Measurements from ENCODE around the gene CCNL2. TPM values are rescaled to one million over a fixed set of nuclear protein-coding genes. Genes with fewer than 3 reads are reported as not detected.

Gene CCNL2
- total RNA-seq, 1 experiment from 2014 or later: 173 TPM

GRCh38 chr1:1337793-1338147 lies 61.4 kb downstream of the CCNL2 start:
- Histone ChIP-seq H2BK12ac (ENCODE audit: insufficient read length, low read depth, low read length) (no peak overlapping the region), H3K79me2 (ENCODE audit: insufficient read depth, low read length) (no peaks in the 10 kb centered on the region), H4K5ac (ENCODE audit: insufficient read length, low read depth, low read length) (no peak overlapping the region), H4K20me1 (ENCODE audit: control insufficient read depth, insufficient read depth, insufficient read length) (no peaks in the 10 kb centered on the region), H3K56ac (ENCODE audit: insufficient read length, low read depth, low read length) (no peak overlapping the region), H3K23me2 (ENCODE audit: insufficient read length, low read depth, low read length, poor library complexity, severe bottlenecking) (no peaks in the 10 kb centered on the region), H3K14ac (ENCODE audit: insufficient read depth, low read length) (no peak overlapping the region), H2BK5ac (ENCODE audit: insufficient read length, low read length) (no peak overlapping the region), H3K18ac (ENCODE audit: insufficient read length, low read depth, low read length) (no peak overlapping the region), H2BK20ac (ENCODE audit: low read depth, low read length, poor library complexity, severe bottlenecking) (no peak overlapping the region), H3K23ac (ENCODE audit: insufficient read length, low read depth, low read length) (no peak overlapping the region), H3K9me3 (ENCODE audit: control insufficient read depth, low read depth, low read length) (no peaks in the 10 kb centered on the region), H3K4me1 (ENCODE audit: insufficient read depth, low read length) (no peaks in the 10 kb centered on the region), H2AK5ac (ENCODE audit: insufficient read length, low read length) (no peak overlapping the region), H2BK120ac (ENCODE audit: low read depth, low read length, poor library complexity, severe bottlenecking) (no peak overlapping the region), H3K27me3 (ENCODE audit: insufficient read depth, low read length) (no peaks in the 10 kb centered on the region), H4K91ac (ENCODE audit: insufficient read length, low read depth, low read length) (no peak overlapping the region), H3K79me1 (ENCODE audit: insufficient read depth, low read depth, low read length, poor library complexity, severe bottlenecking) (no peaks in the 10 kb centered on the region), H3K27ac (ENCODE audit: insufficient read length, low read depth, low read length) (no peak overlapping the region), H3T11ph (ENCODE audit: low read length) (no peak overlapping the region), H3K9ac (ENCODE audit: extremely low read depth, insufficient read length, low read length) (no peak overlapping the region), H2BK15ac (ENCODE audit: low read depth, low read length) (no peak overlapping the region), H4K8ac (replicated peaks; ENCODE audit: insufficient read length, low read depth, low read length) (no peak overlapping the region), H3K4me2 (ENCODE audit: insufficient read depth, insufficient read length, low read length) (no peak overlapping the region), H2AFZ (ENCODE audit: low read length) (no peak overlapping the region), H3K4ac (ENCODE audit: low read depth, low read length) (no peak overlapping the region)
- peak; percentile 73 for DNase-seq
- H3K27ac Mint-ChIP-seq: no peak overlapping the region
- no peak overlapping the region for H3K4me3 Mint-ChIP-seq
- no peak for TF ChIP-seq CTCF (conservative IDR thresholded peaks at IDR 0.05)
- no peaks in the 10 kb centered on the region for H3K27me3 Mint-ChIP-seq (ENCODE audit: low read depth)
- H3K4me1 Mint-ChIP-seq: no peaks in the 10 kb centered on the region
- no CpG with 5 or more reads among the region's 18 CpGs for WGBS (ENCODE audit: extremely low coverage, insufficient read length, low lambda C conversion rate)
- peaks cover 20 to 36% (median 29%) of the 10 kb centered on the region in 3 experiments for H3K36me3 Mint-ChIP-seq (ENCODE audit: insufficient read depth in 1 of 3, low read depth in 3 of 3)
- H3K9me3 Mint-ChIP-seq: peaks cover 0 to 8% of the 10 kb centered on the region in 2 experiments; a peak in 3 of 5 replicates
